ENCODE data around the gene QRSL1.
"Not testable (repeated sequence)": the region's sequence is repeated elsewhere in the genome, so short reads cannot be mapped to it uniquely, and the experiment has no call there.

Gene QRSL1

DNA sequence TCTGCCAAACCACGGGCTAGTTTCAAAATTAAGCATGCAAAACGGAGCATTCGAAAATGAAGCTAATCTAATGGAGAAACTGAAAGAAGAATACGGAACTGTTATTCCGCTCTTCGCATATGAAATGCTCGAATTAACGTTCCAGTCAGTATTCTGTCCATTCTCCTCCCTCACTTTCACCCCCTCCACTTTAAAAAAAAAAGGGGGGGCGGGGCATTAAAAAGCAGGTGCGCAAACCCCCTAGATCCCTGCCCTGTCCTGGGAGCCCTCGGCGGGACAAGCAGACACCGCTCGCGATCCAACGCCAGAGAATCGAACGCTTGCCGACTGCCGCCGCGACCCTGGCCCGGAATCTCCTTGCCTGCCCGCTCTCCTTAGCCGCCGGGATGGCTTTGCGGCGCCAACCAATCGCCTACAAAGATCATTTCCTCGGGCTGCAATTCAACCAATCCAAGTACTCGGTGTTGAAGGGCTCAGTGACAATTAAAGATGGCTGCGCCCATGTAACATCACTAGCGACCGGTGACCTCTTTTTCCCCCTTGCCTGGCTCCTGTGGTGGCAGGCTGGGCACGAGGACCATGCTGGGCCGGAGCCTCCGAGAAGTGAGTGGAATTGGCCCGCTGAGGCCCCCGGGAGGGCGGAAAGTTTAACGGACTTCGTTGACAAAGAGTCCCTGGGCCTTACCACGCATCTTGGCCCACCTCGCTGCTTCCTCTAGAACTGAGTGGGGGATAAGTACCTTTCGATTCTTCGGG lies at the start of gene QRSL1, which contains the start of gene RTN4IP1:
Gene QRSL1, plus strand, starts transcription at position 476 of the 756 bp plus-strand sequence. Its CDS starts 104 bp downstream, at position 580.
Gene RTN4IP1, minus strand, starts transcription at position 396 of the 756 bp plus-strand sequence. CDS start 477 bp downstream, outside the sequence.
- no peak for FAIRE-seq
- peak; percentile 96 for DNase-seq (ENCODE audit: insufficient read length, low spot score)

- no peak for DNase-seq (ENCODE audit: insufficient read length, low spot score)
Measured at GRCh38 chr6:106581468-106581867, 47.9 kb upstream of the QRSL1 start.

GRCh38 chr6:106586815-106587415 lies 42.5 kb upstream of the QRSL1 start:
- FAIRE-seq (no peak), DNase-seq (ENCODE audit: insufficient read length, low spot score) (no peak)

More at GRCh38 chr6:106581468-106581867, 47.9 kb upstream of the QRSL1 start:
- no peak for FAIRE-seq

DNA sequence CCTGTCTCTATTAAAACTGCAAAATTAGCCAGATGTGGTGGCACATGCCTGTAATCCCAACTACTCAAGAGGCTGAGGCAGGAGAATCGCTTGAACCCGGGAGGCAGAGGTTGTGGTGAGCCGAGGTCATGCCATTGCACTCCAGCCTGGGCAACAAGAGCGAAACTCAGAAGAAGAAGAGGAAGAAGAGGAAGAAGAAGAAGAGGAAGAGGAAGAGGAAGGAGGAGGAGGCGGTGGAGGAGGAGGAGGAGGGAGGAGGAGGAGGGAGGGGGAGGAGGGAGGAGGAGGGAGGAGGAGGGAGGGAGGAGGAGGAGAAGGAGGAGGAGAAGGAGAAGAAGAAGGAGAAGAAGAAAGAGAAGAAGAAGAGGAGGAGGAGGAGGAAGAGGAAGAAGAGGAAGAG lies 40.4 kb upstream of the QRSL1 start:
- FAIRE-seq; DNase-seq (ENCODE audit: insufficient read length, low spot score): not testable (repeated sequence)

- DNase-seq (ENCODE audit: insufficient read length, low spot score) (peak; percentile 55), FAIRE-seq (no peak)
Measured at GRCh38 chr6:106591111-106591825, 38.1 kb upstream of the QRSL1 start.

DNA sequence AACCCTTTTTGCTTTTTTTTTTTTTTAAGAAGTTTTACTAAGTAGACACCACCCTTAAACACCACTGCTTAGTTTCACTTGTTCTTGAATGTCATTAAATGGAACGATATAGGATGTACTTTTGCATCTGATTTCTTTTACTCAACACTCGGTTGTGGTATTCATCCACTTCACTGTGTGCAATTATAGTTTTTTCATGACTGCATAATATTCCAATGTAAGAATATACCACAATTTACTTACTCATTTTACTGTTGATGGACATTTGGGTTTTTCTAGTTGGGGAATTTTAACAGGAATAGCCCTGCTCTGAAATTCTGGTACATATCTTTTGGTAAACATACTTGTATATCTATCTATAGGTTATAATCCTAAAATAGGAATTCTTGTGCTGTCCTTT lies 29.9 kb upstream of the QRSL1 start:
- no peak for DNase-seq (ENCODE audit: insufficient read length, low spot score)
- no peak for FAIRE-seq

DNA sequence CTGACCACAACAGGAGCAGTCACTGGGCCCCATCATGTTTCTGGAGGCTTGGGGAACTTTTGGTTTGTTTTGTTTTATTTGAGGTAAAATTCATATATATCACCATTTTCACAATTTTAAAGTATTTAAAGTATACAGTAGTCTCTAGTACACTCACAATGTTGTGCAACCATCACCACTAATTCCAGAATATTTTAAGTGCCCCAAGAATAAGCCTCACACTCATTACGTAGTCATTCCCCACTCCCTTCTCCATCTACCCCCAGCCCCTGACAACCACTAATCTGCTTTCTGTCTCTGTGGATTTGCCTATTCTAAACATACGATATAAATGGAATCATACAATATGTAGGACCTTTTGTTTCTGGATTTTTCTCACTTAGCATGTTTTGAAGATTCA lies 29.0 kb upstream of the QRSL1 start:
- DNase-seq (ENCODE audit: insufficient read length, low spot score) (no peak), FAIRE-seq (no peak)

DNA sequence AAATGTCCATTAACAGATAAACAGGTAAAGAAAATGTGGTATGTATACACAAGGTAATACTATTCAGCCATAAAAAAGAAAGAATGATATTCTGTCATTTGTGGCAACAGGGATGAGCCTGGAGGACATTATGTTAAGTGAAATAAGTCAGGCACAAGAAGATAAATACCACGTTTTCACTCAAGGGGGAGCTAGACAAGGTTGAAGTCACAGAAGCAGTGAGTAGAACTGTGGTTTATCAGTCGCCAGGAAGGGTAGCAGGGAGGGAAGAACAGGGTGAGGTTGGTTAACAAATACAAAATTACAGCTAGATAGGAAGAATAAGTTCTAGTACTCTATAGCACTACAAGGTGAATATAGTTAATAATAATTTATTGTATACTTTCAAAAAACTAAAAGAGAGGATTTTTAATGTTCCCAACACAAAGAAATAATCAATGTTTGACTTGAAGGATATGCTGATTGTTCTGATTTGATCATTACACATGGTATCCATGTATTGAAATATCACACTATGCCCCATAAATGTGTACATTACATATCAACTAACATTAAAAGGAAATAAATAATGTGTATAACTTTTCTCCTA lies 21.2 kb upstream of the QRSL1 start:
- FAIRE-seq (no peak), DNase-seq (ENCODE audit: insufficient read length, low spot score) (peak; percentile 29)

DNA sequence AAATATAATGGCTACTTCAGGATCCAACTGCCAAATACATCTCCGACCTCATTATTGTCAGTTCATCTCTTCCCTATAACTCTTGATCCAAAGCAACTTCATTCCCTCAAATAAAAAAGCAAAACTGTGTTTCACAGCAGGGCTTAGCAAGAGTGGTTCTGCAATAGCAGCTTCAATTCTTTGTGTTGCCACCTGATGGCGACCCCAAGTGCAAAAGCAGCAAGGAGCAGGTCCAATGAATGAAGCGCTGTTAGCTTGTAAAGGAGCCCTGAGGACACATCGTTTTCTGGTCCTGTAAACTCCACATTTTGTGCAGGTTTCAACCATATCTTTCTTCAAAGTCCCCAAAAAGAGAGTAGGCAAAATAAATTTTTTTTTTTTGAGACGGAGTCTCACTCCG lies 19.7 kb upstream of the QRSL1 start:
- no peak for FAIRE-seq
- DNase-seq (ENCODE audit: insufficient read length, low spot score) = no peak

- DNase-seq (ENCODE audit: insufficient read length, low spot score) = no peak
- FAIRE-seq = no peak
Measured at GRCh38 chr6:106611030-106611429, 18.3 kb upstream of the QRSL1 start.

GRCh38 chr6:106612671-106613416 lies 16.5 kb upstream of the QRSL1 start:
- FAIRE-seq = no peak

GRCh38 chr6:106613590-106613989 lies 15.8 kb upstream of the QRSL1 start:
- FAIRE-seq (no peak), DNase-seq (ENCODE audit: insufficient read length, low spot score) (no peak)

More at GRCh38 chr6:106612671-106613416, 16.5 kb upstream of the QRSL1 start:
- DNase-seq (ENCODE audit: insufficient read length, low spot score) = no peak

- no peak for FAIRE-seq
Measured at GRCh38 chr6:106614166-106614565, 15.2 kb upstream of the QRSL1 start.

GRCh38 chr6:106614592-106615257 lies 14.7 kb upstream of the QRSL1 start:
- FAIRE-seq (no peak), DNase-seq (ENCODE audit: insufficient read length, low spot score) (no peak)

More at GRCh38 chr6:106614166-106614565, 15.2 kb upstream of the QRSL1 start:
- DNase-seq (ENCODE audit: insufficient read length, low spot score) = no peak

DNA sequence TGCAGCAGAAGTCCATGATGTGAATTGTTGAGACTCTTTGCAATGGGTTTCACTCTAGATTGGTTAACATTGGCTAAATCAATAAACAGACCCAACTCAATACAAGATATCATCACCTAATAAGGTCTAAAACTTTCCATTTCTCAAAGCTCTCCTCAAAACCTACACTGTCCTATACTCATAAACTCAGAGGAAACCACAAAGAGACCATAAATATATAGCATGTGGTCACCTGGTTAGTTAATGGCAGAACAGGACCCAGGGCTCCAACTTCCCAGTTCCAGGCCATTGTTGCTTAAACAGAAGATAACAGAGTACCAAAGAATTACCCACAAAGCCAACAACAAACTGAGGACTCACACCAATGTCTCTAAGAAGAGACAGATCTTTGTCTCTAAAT lies 12.1 kb upstream of the QRSL1 start:
- DNase-seq (ENCODE audit: insufficient read length, low spot score) (no peak), FAIRE-seq (no peak)

GRCh38 chr6:106617857-106618256 lies 11.5 kb upstream of the QRSL1 start:
- FAIRE-seq (no peak), DNase-seq (ENCODE audit: insufficient read length, low spot score) (no peak)

- DNase-seq (ENCODE audit: insufficient read length, low spot score) = no peak
- no peak for FAIRE-seq
Measured at GRCh38 chr6:106618324-106618723, 11.1 kb upstream of the QRSL1 start.

DNA sequence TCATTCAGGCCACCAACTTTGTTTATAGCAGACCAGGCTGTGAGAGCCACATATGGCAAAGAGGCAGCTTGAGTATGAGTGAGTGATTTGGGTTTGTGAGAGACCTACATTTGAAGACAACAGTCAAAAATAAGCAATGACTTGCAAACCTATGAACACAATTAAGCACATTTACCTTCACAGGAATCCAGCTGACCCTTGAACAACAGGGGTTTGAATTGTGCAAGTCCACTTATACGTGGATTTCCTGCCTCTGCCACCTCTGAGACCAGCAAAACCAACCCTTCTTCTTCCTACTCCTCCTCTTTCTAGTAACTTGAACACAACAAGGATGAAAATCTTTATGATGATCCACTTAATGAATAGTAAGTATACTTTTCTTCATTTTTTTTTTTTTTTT lies 10.2 kb upstream of the QRSL1 start:
- FAIRE-seq = no peak

DNA sequence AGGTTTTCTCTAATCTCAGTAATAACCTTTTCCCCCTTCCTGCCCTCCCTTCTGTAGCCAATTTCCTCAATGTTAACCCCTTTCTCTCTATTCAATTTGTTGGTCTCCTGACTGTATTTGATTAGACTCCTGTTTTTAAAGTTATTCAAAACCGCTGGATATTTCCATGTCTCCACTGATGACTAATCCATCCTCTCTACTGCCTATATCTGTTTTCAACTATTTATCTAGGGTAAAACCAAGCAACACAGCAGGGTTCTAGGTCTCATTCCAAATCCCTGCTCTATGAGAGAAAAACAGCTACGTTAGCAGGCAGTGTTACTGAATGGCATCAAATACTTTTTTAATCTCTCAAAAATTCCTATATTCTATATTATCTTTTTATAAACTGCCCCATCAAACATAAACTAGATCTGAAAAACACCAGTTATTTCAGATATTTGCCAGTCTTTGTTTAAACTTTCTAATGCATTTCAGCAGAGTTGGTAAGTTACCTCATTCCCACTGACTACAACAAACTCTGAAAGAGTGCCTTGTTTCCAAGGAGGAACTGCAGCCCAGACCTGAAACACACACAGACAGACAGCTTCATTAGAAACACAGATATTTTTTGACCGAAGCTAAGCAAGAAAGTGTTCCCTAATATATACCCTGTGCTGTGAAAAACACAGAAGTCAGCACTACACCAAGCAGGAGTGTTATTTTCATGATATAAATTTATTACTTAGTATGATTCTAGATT lies 8.3 kb upstream of the QRSL1 start:
- FAIRE-seq = no peak
- DNase-seq (ENCODE audit: insufficient read length, low spot score) = no peak

More for the DNA sequence above, 10.2 kb upstream of the QRSL1 start:
- no peak for DNase-seq (ENCODE audit: insufficient read length, low spot score)

Measured in HTR-8/SVneo (cell line).